ENCODE measurements around the gene UCP2.
A peak's percentile ranks its signal among the peaks of the same experiment; 100 is the strongest.
"Not testable (repeated sequence)": the region's sequence is repeated elsewhere in the genome, so short reads cannot be mapped to it uniquely, and the experiment has no call there.

Gene UCP2

DNA sequence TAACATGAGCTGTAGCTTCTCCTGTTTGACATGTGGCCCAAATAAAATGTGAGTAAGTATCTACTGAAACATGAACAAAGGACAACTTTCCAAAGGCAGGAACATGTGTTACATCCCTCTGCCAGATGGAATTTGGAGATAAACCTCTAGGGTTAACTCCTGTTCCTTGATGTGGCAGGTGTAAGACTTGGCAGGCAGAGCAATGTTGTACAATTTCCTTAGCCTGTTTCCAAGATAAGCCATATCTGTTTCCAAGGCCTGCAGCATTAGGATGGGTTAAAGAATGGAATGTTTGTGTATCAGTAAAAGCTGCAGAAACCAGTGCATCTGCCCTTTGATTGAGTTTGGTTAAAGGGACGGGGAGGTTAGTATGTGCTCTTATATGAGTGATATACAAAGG is 40.6 kb downstream of the UCP2 start:
- no peak for DNase-seq (ENCODE audit: low read depth in 2 of 2)

DNA sequence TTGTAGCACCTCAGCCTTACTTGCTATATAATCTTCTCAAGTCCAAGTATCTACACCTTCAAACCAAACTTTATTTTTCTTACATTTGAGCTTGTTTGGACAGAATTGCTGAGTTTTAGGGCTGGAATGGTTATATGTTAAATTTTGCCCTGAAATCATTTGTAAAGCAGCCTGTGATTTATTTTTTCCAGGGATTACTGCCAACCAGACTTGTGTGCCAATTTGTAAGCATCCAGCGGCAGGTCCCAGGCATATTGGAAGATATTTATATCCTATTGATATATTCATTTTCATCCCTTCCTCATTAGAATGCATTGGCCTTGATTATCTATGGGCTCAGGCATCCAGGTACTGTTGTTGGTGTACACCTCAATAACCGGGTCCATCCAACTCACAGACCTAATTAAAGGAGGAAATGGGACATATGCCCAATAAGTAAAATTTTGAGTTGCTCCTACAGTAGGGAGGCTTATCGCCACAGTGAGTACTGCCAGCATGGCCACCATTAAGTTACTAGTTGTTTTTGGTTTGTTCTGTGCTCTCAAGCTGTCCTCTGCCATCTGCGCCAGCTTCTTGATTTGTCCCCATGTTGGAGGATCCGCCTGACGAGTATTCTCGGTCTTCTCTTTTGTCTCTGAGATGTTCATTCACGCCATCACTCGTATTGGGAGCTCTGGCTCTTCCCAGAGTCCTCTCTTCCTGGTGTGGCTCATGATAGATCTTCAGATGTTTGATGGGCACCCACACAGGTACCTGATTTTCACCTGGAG is 41.7 kb downstream of the UCP2 start:
- no peak for DNase-seq (ENCODE audit: low read depth in 2 of 2)

DNA sequence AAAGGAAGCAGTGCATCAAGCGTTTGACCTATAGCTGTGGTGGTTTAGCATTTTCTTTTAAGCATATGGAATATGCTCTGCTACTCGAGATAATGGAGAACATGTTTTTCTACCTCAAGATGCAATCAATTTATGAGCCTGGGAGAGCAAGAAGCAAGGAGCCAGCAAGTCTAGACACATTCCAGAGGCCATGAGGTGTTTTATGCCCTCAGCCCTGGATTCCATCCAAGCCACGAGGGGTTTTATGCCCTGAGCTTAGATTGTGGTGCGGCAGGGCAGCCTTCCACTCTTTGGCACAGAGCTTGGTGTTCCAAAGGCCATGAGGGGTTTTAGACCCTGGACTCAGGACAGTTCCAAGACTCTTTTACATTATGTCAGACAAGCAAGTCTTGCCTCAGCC is 43.5 kb downstream of the UCP2 start:
- DNase-seq (ENCODE audit: low read depth in 2 of 2), result no peak

DNA sequence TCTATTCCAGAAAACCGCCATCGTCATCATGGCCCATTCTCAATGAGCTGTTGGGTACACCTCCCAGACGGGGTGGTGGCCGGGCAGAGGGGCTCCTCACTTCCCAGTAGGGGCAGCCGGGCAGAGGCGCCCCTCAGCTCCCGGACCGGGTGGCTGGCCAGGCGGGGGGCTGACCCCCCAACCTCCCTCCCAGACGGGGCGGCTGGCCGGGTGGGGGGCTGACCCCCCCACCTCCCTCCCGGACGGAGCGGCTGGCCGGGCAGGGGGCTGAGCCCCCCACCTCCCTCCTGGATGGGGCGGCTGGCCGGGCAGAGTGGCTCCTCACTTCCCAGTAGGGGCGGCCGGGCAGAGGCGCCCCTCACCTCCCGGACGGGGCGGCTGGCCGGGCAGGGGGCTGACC is 46.6 kb downstream of the UCP2 start:
- DNase-seq (ENCODE audit: low read depth in 2 of 2), result not testable (repeated sequence)

DNA sequence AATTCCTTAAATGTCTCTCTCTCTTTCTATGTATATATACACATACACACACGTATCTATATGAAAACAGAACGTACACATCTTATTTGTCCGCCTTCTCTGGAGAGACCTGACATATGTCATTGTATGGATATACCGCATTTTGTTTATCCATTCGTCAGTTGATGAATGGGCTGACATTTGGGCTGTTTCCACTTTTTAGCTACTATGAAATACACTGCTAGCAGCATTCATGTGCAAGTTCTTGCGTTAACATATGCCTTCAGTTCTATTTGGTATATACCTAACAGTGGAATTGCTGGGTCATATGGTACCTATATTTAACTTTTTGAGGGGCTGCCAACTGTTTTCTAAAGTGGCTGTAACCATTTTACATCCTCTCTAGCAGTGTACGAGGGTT is 49.9 kb downstream of the UCP2 start:
- no peak for DNase-seq (ENCODE audit: low read depth in 2 of 2)

DNA sequence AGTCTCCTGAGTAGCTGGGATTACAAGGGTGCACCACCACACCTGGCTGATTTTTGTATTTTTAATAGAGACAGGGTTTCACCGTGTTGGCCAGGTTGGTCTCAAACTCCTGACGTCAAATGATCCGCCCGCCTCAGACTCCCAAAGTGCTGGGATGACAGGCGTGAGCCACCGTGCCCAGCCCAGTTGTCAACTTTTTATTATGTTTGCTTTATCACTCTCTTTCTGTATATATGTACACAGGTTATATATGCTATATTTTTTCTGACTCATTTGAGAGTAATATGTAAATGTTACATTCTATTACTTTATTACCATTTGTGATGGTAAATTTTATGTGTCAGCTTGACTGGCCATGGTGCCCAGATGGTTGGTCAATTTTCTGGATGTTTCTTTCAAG is 50.7 kb downstream of the UCP2 start:
- DNase-seq (ENCODE audit: low read depth in 2 of 2), result no peak

DNA sequence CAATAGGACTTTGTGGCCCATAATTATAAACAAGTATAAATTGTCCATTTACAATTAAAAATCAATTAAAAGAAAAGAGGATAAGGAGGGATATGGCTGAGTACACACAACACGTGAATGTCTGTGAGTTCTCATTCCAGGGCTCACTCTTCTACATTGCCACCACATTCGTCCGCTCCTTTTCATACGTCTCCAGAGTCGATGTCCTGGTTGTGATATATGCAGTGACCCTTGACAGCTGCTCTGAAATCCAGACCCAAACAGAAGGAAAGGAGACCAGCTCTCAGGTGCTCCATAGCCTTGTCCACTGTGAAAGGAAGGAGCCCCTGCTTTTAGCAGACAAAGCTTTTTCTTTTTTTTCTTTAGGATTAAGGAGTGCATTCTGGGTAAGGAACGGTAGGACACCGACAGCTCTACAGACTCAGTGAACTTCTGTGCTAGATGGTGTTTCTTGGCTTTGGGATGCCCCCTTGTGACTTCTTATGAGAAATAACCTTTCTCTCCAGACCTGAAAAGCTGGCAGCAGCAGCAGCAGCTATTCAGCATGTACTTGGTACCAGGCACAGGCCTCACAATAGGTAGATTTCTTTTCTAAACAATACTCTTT is 51.5 kb downstream of the UCP2 start:
- peak; percentile 27 to 35 for DNase-seq (ENCODE audit: low read depth in 2 of 2)

DNA sequence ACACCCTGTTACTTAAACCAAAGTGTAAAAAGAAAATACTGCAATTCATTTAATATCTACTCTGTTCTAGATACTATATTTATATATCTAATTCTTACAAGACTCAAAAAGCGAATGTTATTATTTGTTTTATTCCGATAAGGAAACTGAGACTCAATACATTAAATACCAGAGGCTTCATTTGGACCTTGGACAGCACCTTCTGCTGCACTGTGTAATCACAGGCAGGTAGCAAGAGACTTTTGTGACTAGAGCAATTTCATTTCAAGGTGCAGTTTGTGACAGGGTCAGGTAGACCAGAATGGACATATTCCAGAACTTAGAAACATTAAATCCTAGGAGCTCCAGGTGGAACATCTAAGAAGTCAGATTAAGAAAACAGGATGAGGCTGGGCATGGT is 53.3 kb downstream of the UCP2 start:
- no peak for DNase-seq (ENCODE audit: low read depth in 2 of 2)

Data from fibroblast of skin of left quadriceps (primary cell).